HepG2 (cell line): Measurements from ENCODE around the gene TPRN. TPM values are rescaled to one million over a fixed set of nuclear protein-coding genes. Genes with fewer than 3 reads are reported as not detected.

Experiments used
- ATAC-seq: fragments of 200-7000 bp; cut with Tn5 transposase; 3 replicates; pipeline ENCODE4 v1.9.1; 2020; ENCODE audit warnings: mild to moderate bottlenecking, moderate library complexity
- BruUV-seq: library from RNA; stranded (reverse); fragments of 400-500 nt; replicated peaks from 2 replicates; lab custom pipeline; 2021; lab: Mats Ljungman, UMichigan
- CTCF ChIA-PET: fragments of 300-600 bp; formaldehyde crosslinking; extraction: SDS; loops from one replicate; lab custom pipeline; 2021; ENCODE audit warnings: low total read pairs, inconsistent platforms, low intra/inter-chr PET ratio; lab: Yijun Ruan, JAX
- POLR2A ChIA-PET: fragments of 350-600 bp; sonication (Branson Sonifier 250); formaldehyde crosslinking; loops from one replicate; lab custom pipeline; 2020; ENCODE audit warnings: antibody characterized with exemption, inconsistent platforms; lab: Yijun Ruan, JAX
- DNase-seq: peaks from one replicate; pipeline ENCODE4 v3.0.0-alpha.2; 2015; ENCODE audit warnings: low spot score
- FAIRE-seq: peaks from 3 replicates; lab custom pipeline; 2011; peaks lifted over from hg19 to GRCh38; lab: Jason Lieb, UNC
- H2AFZ ChIP-seq: one replicate; pipeline ENCODE4 v1.6.1; 2011; ENCODE audit warnings: low read length, inconsistent platforms
- H3K27ac ChIP-seq: fragments of 300-600 bp; 3 replicates; pipeline ENCODE4 v1.8.0; 2011; ENCODE audit warnings: mixed run types, mild to moderate bottlenecking, mixed read lengths, low read length, inconsistent platforms; ENCODE audit not compliant: insufficient read depth; ENCODE audit errors: extremely low read length
- H3K27me3 ChIP-seq, 2 experiments: fragments of 200-600 bp in 1 of 2; 2 replicates in 1 of 2; 3 replicates in 1 of 2; pipeline versions ENCODE4 v1.6.0 to v1.8.0; 2011; ENCODE audit warnings: low read length in 2 of 2, mild to moderate bottlenecking in 2 of 2, moderate library complexity in 2 of 2, inconsistent platforms in 1 of 2; ENCODE audit not compliant: insufficient read depth in 2 of 2, control insufficient read depth in 1 of 2
- H3K36me3 ChIP-seq, 2 experiments: fragments of 200-600 bp in 1 of 2; replicated peaks in 1 of 2; 2 replicates in 1 of 2; 3 replicates in 1 of 2; pipeline versions ENCODE4 v1.5.1 to v1.8.0; 2011; ENCODE audit warnings: low read length in 2 of 2, inconsistent platforms in 1 of 2; ENCODE audit not compliant: insufficient read depth in 2 of 2, control insufficient read depth in 1 of 2
- H3K4me1 ChIP-seq: 2 replicates; pipeline ENCODE4 v1.5.1; 2012; ENCODE audit warnings: low read length, inconsistent platforms; ENCODE audit not compliant: insufficient read depth
- H3K4me2 ChIP-seq: 2 replicates; pipeline ENCODE4 v1.6.0; 2011; ENCODE audit warnings: low read depth, low read length, inconsistent platforms
- H3K4me3 ChIP-seq, 3 experiments: fragments of 200-600 bp in 1 of 3; sonication (generic), shearing (Covaris generic) in 1 of 3; replicated peaks in 1 of 3; 2 replicates each; pipeline ENCODE4 v1.5.1; 2011 to 2016; ENCODE audit warnings: low read length in 3 of 3, inconsistent platforms in 2 of 3, low read depth in 2 of 3, mild to moderate bottlenecking in 2 of 3, control low read depth in 1 of 3, mixed read lengths in 1 of 3; ENCODE audit not compliant: insufficient read depth in 1 of 3
- H3K79me2 ChIP-seq: one replicate; pipeline ENCODE4 v1.6.1; 2011; ENCODE audit warnings: low read length, inconsistent platforms; ENCODE audit not compliant: insufficient read depth
- H3K9ac ChIP-seq: 2 replicates; pipeline ENCODE4 v1.6.0; 2011; ENCODE audit warnings: mild to moderate bottlenecking, low read depth, low read length, inconsistent platforms; ENCODE audit not compliant: insufficient read depth
- H3K9me3 ChIP-seq: 2 replicates; pipeline ENCODE4 v1.5.1; 2012; ENCODE audit warnings: mild to moderate bottlenecking, low read length
- H4K20me1 ChIP-seq: 2 replicates; pipeline ENCODE4 v1.6.0; 2011; ENCODE audit warnings: inconsistent platforms, mild to moderate bottlenecking, low read length, moderate library complexity; ENCODE audit not compliant: insufficient read depth
- BHLHE40 ChIP-seq: IDR thresholded peaks from 2 replicates; pipeline ENCODE4 v1.6.1; 2011; ENCODE audit warnings: low read length, improper control_type of control experiment
- GTF2F1 ChIP-seq: fragments of 150-350 bp; IDR thresholded peaks from 2 replicates; pipeline ENCODE4 v1.6.1; 2014; ENCODE audit warnings: low read length
- MNT ChIP-seq: fragments of 450-650 bp; IDR thresholded peaks from 2 replicates; pipeline ENCODE4 v1.6.1; 2016
- SMC3 ChIP-seq: IDR thresholded peaks from 2 replicates; pipeline ENCODE4 v1.6.1; 2011; ENCODE audit warnings: low read length, improper control_type of control experiment
- SP1 ChIP-seq, 2 experiments: fragments of 450-650 bp in 1 of 2; sonication (generic) in 1 of 2; formaldehyde crosslinking in 1 of 2; IDR thresholded peaks; 2 replicates each; pipeline versions ENCODE4 v1.4.0 to v1.6.1; 2016 to 2020; ENCODE audit warnings: missing genetic modification reagents in 1 of 2
- USF2 ChIP-seq, 2 experiments: sonication (generic) in 1 of 2; formaldehyde crosslinking in 1 of 2; IDR thresholded peaks; 2 replicates each; pipeline versions ENCODE4 v1.5.1 to v1.6.1; 2011 to 2020; ENCODE audit warnings: borderline replicate concordance in 1 of 2, low read depth in 1 of 2, low read length in 1 of 2, mild to moderate bottlenecking in 1 of 2, missing genetic modification reagents in 1 of 2, moderate library complexity in 1 of 2
- WGBS: methylation state at CpG from one replicate; pipeline ENCODE4 v1.1.6; 2017; ENCODE audit warnings: low lambda C conversion rate; 5-methylcytosine and 5-hydroxymethylcytosine counted together
- in situ Hi-C: cut with HindIII; loops from 2 replicates; pipeline ENCODE4 v1.10.0; 2017; ENCODE audit warnings: low pct_unique_long_range_greater_than_20kb; ENCODE audit not compliant: extremely low pct_ligation_motif_present
- intact Hi-C: fragments of 100-400 bp; cut with micrococcal nuclease; formaldehyde crosslinking; loops from one replicate; pipeline ENCODE4 v1.10.0; 2022; ENCODE audit not compliant: unreplicated experiment
- polyA plus RNA-seq, 8 experiments: library from polyadenylated mRNA; depleted of rRNA in 3 of 8; stranded (reverse) in 7 of 8; unstranded in 1 of 8; fragments of >200 nt; fragmentation: Illumina TruSeq in 4 of 8; extraction: Trizol in 4 of 8; gene quantifications; 2 replicates each; pipeline versions ENCODE4 v1.2.1 to v1.2.3, GENCODE V29; 2011 to 2016; ENCODE audit warnings: low read depth in 4 of 8, missing spikeins in 1 of 8, mixed read lengths in 1 of 8; ENCODE audit not compliant: insufficient read depth in 1 of 8
- total RNA-seq, 5 experiments: library from RNA; depleted of rRNA; stranded (reverse); fragments of >200 nt; fragmentation: Illumina TruSeq; extraction: Trizol; gene quantifications; 2 replicates each; pipeline ENCODE4 v1.2.3, GENCODE V29; 2016; ENCODE audit warnings: low read depth in 1 of 5

The TPRN gene
- total and polyA plus RNA-seq, 2 of the 13 experiments (the other 11 are each of a cell fraction or from before 2014, with no cell fraction given) = 10.1 to 19.2 TPM

GRCh38 chr9:137157618-137158415, 42.7 kb downstream of the TPRN start:
- H3K4me2 ChIP-seq = no peak overlapping the region
- no peaks in the 10 kb centered on the region for H3K36me3 ChIP-seq
- ChIA-PET CTCF (no interaction called here), POLR2A (no interaction called here)
- TF ChIP-seq USF2 (IDR thresholded peaks at IDR 0.05; ENCODE audit: low read depth, low read length) (peak; percentile 19; the same call in 1 of the 2 replicates), USF2 (CRISPR knock-in tag; IDR thresholded peaks at IDR 0.05; ENCODE audit: borderline replicate concordance) (no peak), BHLHE40 (peak; percentile 32; the same call in 1 of the 2 replicates), SP1 (IDR thresholded peaks at IDR 0.05) (no peak), SP1 (CRISPR knock-in tag; IDR thresholded peaks at IDR 0.05) (0 out of 2 replicates have a peak, but pooled peaks have one; percentile 17), MNT (peak; percentile 99), SMC3 (no peak), GTF2F1 (no peak)
- no peaks in the 10 kb centered on the region for H3K79me2 ChIP-seq
- H2AFZ ChIP-seq = no peak overlapping the region
- no peaks in the 10 kb centered on the region for H3K4me1 ChIP-seq
- H3K27me3 ChIP-seq = peaks cover 13 to 59% of the 10 kb centered on the region in 2 experiments; a peak in 4 of 5 replicates
- no peaks in the 10 kb centered on the region for H3K9me3 ChIP-seq
- in situ Hi-C loops (no loop called here), intact Hi-C loops (no loop called here)
- no peak for FAIRE-seq
- H4K20me1 ChIP-seq = no peaks in the 10 kb centered on the region
- DNase-seq = no peak
- H3K27ac ChIP-seq = no peak overlapping the region
- no peak overlapping the region for H3K9ac ChIP-seq
- 16% methylated on average over 10 of the region's 19 CpGs for WGBS
- BruUV-seq = no TSS peak
- no peak for ATAC-seq
- H3K4me3 ChIP-seq = no peak overlapping the region
